Spleen (tissue), 11 donors: ENCODE results near the gene SUMO3. TPM values are rescaled to one million over a fixed set of nuclear protein-coding genes. Genes with fewer than 3 reads are reported as not detected.

Experiments
- DNase-seq: peaks from one replicate; pipeline ENCODE4 v3.0.0-alpha.2; 2020
- H3K27ac ChIP-seq, 8 donors: fragments of 200-600 bp; sonication (generic) in 7 of 8; 1 replicate in 4 of 8; 2 replicates in 4 of 8; pipeline versions ENCODE4 v1.5.0 to v1.8.0; 2016 to 2021; ENCODE audit warnings: inconsistent platforms in 4 of 8, mild to moderate bottlenecking in 4 of 8, moderate library complexity in 1 of 8
- H3K27me3 ChIP-seq, 7 donors: fragments of 200-600 bp; sonication (generic) in 6 of 7; replicated peaks in 1 of 7; 1 replicate in 4 of 7; 2 replicates in 3 of 7; pipeline versions ENCODE4 v1.5.0 to v1.8.0; 2016 to 2021; ENCODE audit warnings: inconsistent platforms in 3 of 7, mild to moderate bottlenecking in 1 of 7
- H3K36me3 ChIP-seq, 6 donors: fragments of 200-600 bp; sonication (generic) in 5 of 6; 1 replicate in 4 of 6; 2 replicates in 2 of 6; pipeline versions ENCODE4 v1.5.0 to v1.8.0; 2016 to 2021; ENCODE audit warnings: inconsistent platforms in 2 of 6
- H3K4me1 ChIP-seq, 6 donors: fragments of 200-600 bp; sonication (generic) in 5 of 6; 1 replicate in 3 of 6; 2 replicates in 3 of 6; pipeline versions ENCODE4 v1.5.0 to v1.8.0; 2016 to 2021; ENCODE audit warnings: inconsistent platforms in 3 of 6
- H3K4me3 ChIP-seq, 8 donors: fragments of 200-600 bp; sonication (generic) in 7 of 8; 1 replicate in 4 of 8; 2 replicates in 4 of 8; pipeline versions ENCODE4 v1.5.0 to v1.8.0; 2016 to 2021; ENCODE audit warnings: inconsistent platforms in 4 of 8, mild to moderate bottlenecking in 4 of 8, moderate library complexity in 2 of 8
- H3K9me3 ChIP-seq, 8 donors: fragments of 200-600 bp; sonication (generic) in 7 of 8; 1 replicate in 4 of 8; 2 replicates in 4 of 8; pipeline versions ENCODE4 v1.5.0 to v1.8.0; 2016 to 2021; ENCODE audit warnings: inconsistent platforms in 4 of 8
- POLR2A ChIP-seq, 3 donors: fragments of 450-650 bp; IDR thresholded peaks; one replicate each; pipeline ENCODE4 v1.5.1; 2017; ENCODE audit warnings: antibody characterized with exemption in 3 of 3, mild to moderate bottlenecking in 1 of 3
- POLR2AphosphoS5 ChIP-seq, 3 donors: sonication (generic); formaldehyde crosslinking; IDR thresholded peaks; one replicate each; pipeline ENCODE4 v1.5.1; 2017; ENCODE audit warnings: antibody characterized with exemption in 3 of 3
- WGBS, 5 donors: extraction: QIAGEN DNeasy Blood & Tissue Kit in 3 of 5; methylation state at CpG; one replicate each; pipeline versions ENCODE4 v1.1.5 to v1.1.7; 2013 to 2018; 5-methylcytosine and 5-hydroxymethylcytosine counted together
- intact Hi-C: fragments of 100-400 bp; cut with DNase I; formaldehyde crosslinking; loops from one replicate; pipeline ENCODE4 v1.15.0; 2023; ENCODE audit warnings: low total_unique reads
- polyA plus RNA-seq, 3 donors: library from polyadenylated mRNA; stranded (reverse); fragments of 200-250 nt; gene quantifications; one replicate each; pipeline ENCODE4 v1.2.1, GENCODE V29; 2013
- total RNA-seq, 7 donors: library from RNA; depleted of rRNA in 3 of 7; stranded (reverse); fragments of >200 nt in 3 of 7; fragmentation: NEBNext Ultra II Directional in 4 of 7; extraction: Animal tissue kit (Norgen Biotek cat#: 25700) in 4 of 7; gene quantifications; one replicate each; pipeline versions ENCODE4 v1.1.0 to v1.2.1, GENCODE V29; 2016 to 2021
- TF ChIP-seq, protein P1 (sequence below), 11 experiments: fragments of 200-600 bp in 7 of 11; fragments of 450-650 bp in 4 of 11; sonication (generic) in 4 of 11; IDR thresholded peaks in 8 of 11; conservative IDR thresholded peaks in 3 of 11; 1 replicate in 7 of 11; 2 replicates in 4 of 11; pipeline versions ENCODE4 v1.4.0 to v1.8.0; 2016 to 2021; ENCODE audit warnings: antibody characterized with exemption in 11 of 11, inconsistent platforms in 4 of 11, mild to moderate bottlenecking in 1 of 11
- donor health status: healthy with polysubstance abuse.
- donor health status: DM: no; HTN: no; CAD: no; lungs with moderate emphysema.
- donor health status: DM: no; HTN: no; CAD: no.
- donor health status: Bipolar disorder and iron deficiency.
- donor health status: healthy.
- donor health status: DM: no; HTN: no; CAD: no.
- donor health status: DM: yes; HTN: yes; CAD: no.

SUMO3 gene
- total and polyA plus RNA-seq, 10 donors = 38.2 to 101 (median 68.4) TPM

GRCh38 chr21:44822484-44823178 is 4.8 kb upstream of the SUMO3 start:
- no peaks in the 10 kb centered on the region for H3K36me3 ChIP-seq
- H3K4me3 ChIP-seq = no peak overlapping the region
- peaks cover 0 to 54% (median 50%) of the 10 kb centered on the region in 8 donors for H3K9me3 ChIP-seq
- no peak for DNase-seq
- peaks cover 0 to 9% (median 7%) of the 10 kb centered on the region in 6 donors for H3K4me1 ChIP-seq
- intact Hi-C loops = no loop called here
- H3K27me3 ChIP-seq = no peaks in the 10 kb centered on the region
- WGBS, 5 donors = 63 to 72% (median 71%) methylated on average over 5 of the region's 5 CpGs
- TF ChIP-seq, protein P1, sequence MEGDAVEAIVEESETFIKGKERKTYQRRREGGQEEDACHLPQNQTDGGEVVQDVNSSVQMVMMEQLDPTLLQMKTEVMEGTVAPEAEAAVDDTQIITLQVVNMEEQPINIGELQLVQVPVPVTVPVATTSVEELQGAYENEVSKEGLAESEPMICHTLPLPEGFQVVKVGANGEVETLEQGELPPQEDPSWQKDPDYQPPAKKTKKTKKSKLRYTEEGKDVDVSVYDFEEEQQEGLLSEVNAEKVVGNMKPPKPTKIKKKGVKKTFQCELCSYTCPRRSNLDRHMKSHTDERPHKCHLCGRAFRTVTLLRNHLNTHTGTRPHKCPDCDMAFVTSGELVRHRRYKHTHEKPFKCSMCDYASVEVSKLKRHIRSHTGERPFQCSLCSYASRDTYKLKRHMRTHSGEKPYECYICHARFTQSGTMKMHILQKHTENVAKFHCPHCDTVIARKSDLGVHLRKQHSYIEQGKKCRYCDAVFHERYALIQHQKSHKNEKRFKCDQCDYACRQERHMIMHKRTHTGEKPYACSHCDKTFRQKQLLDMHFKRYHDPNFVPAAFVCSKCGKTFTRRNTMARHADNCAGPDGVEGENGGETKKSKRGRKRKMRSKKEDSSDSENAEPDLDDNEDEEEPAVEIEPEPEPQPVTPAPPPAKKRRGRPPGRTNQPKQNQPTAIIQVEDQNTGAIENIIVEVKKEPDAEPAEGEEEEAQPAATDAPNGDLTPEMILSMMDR (IDR thresholded peaks at IDR 0.05 in 8 of 11, conservative IDR thresholded peaks at IDR 0.05 in 3 of 11) = no peak
- TF ChIP-seq POLR2A (IDR thresholded peaks at IDR 0.05) = no peak
- TF ChIP-seq POLR2AphosphoS5 (IDR thresholded peaks at IDR 0.05) = no peak
- H3K27ac ChIP-seq = no peak overlapping the region

DNA sequence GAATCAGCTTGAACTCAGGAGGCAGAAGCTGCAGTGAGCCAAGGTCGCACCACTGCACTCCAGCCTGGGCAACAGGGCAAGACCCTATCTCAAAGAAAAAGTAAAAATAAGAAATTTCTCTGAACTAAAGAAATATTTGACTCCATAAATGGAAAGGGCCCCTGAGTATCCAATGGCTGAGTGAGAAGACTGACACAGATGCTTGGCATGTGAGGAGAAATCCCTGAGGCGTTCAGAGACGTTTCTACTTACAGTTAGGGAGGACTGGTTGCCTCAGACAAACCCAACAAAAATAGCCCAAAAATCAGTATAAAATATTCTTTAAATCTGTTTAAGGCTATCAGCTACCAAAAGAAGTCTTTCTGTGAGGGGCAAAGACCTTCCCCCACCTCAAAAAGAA is 3.0 kb upstream of the SUMO3 start:
- Histone ChIP-seq H3K27me3 (no peaks in the 10 kb centered on the region), H3K4me3 (no peak overlapping the region), H3K36me3 (no peaks in the 10 kb centered on the region), H3K9me3 (peaks cover 0 to 48% (median 44%) of the 10 kb centered on the region in 8 donors), H3K27ac (no peak overlapping the region), H3K4me1 (peaks cover 6 to 26% (median 23%) of the 10 kb centered on the region in 6 donors)
- intact Hi-C loops = no loop called here
- TF ChIP-seq POLR2AphosphoS5 (IDR thresholded peaks at IDR 0.05) = no peak
- TF ChIP-seq, protein P1 (IDR thresholded peaks at IDR 0.05 in 8 of 11, conservative IDR thresholded peaks at IDR 0.05 in 3 of 11) = no peak
- no peak for TF ChIP-seq POLR2A (IDR thresholded peaks at IDR 0.05)
- WGBS, 5 donors = 84 to 90% (median 87%) methylated on average over 3 of the region's 3 CpGs
- DNase-seq = no peak

DNA sequence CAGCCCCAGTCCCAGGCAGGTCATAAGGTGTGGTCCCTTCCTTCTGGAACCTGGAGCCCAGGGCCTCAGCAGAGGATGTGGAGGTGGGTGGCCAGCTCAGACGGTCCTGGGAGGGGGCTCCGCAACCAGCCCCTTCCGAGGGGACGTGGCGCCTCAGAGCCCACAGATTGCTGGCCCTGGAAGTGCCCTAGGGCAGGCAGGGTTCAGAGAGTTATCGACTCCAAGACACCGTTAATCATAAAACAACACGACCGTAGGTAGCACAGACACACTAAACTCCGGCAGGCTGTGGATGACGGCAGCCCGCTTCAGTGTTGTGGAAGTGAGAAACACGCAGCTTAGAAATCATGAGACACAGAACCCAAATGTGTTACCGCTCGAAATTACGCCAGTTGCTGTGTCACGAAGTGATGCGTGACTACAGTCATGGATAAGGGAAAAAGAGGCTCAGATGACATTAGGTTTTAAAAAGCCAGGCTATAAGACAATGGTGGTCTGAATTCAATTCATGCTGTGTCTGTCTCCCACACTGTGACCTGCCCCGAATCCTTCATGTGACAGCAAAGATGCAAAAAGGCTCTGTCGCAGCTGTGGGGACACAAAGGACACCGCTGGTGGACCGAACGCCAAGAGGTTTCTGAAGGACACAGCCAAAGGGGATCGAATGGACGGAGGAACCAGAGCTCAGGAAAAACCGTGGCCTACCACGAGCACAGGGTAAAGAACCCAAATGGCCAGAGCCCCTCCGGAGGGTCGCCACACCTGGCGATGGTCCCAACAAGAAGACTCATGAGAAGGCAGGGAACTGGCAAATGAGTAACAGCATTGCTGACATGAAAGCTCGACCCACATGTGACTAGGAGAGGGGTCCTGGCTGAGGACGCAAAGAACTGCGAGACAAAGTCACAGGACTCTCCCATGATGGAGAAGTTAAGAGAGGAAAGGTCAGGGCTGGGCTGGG is 1.7 kb upstream of the SUMO3 start:
- WGBS, 5 donors = 96 to 98% (median 97%) methylated on average over 28 to 33 of the region's 33 CpGs
- Histone ChIP-seq H3K36me3 (peaks cover 0 to 3% (median 0%) of the 10 kb centered on the region in 6 donors), H3K27ac (no peak overlapping the region), H3K4me3 (no peak overlapping the region), H3K9me3 (peaks cover 0 to 48% (median 44%) of the 10 kb centered on the region in 8 donors), H3K27me3 (no peaks in the 10 kb centered on the region), H3K4me1 (peaks cover 10 to 39% (median 30%) of the 10 kb centered on the region in 6 donors)
- intact Hi-C loops = loop anchor here (5.0 kb wide), 1 partner anchor 53 kb away; the partner anchor contains the start of gene PTTG1IP
- TF ChIP-seq, protein P1 (IDR thresholded peaks at IDR 0.05 in 8 of 11, conservative IDR thresholded peaks at IDR 0.05 in 3 of 11) = no peak
- TF ChIP-seq POLR2AphosphoS5 (IDR thresholded peaks at IDR 0.05) (no peak), POLR2A (IDR thresholded peaks at IDR 0.05) (no peak)
- no peak for DNase-seq
